ENCODE measurements around the gene CYB561.

CYB561 gene

GRCh38 chr17:63445954-63446752 is at the start of gene CYB561:
Gene CYB561 (minus strand): TSS chr17:63446306. CDS start chr17:63437547, 8,759 bp downstream.
- no peak for DNase-seq (ENCODE audit: low read depth, low spot score)
- ChIA-PET POLR2A (interaction anchor here (1.1 kb wide), 1 partner anchor 13 kb away, joined by 3 read pairs; no protein-coding TSS in a partner anchor), CTCF (interaction anchor here (1.2 to 4.6 kb wide), 5 partner anchors 8 to 166 kb away, joined by 4 to 30 read pairs (median 10); no protein-coding TSS in a partner anchor)
- H3K4me3 ChIP-seq (ENCODE audit: low read depth, low read length) = peak within 1 kb of the TSS; percentile 50
- TF ChIP-seq, protein P1, sequence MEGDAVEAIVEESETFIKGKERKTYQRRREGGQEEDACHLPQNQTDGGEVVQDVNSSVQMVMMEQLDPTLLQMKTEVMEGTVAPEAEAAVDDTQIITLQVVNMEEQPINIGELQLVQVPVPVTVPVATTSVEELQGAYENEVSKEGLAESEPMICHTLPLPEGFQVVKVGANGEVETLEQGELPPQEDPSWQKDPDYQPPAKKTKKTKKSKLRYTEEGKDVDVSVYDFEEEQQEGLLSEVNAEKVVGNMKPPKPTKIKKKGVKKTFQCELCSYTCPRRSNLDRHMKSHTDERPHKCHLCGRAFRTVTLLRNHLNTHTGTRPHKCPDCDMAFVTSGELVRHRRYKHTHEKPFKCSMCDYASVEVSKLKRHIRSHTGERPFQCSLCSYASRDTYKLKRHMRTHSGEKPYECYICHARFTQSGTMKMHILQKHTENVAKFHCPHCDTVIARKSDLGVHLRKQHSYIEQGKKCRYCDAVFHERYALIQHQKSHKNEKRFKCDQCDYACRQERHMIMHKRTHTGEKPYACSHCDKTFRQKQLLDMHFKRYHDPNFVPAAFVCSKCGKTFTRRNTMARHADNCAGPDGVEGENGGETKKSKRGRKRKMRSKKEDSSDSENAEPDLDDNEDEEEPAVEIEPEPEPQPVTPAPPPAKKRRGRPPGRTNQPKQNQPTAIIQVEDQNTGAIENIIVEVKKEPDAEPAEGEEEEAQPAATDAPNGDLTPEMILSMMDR (IDR thresholded peaks at IDR 0.05; ENCODE audit: insufficient read depth, low read length, missing control alignments) = peak; percentile 66

DNA sequence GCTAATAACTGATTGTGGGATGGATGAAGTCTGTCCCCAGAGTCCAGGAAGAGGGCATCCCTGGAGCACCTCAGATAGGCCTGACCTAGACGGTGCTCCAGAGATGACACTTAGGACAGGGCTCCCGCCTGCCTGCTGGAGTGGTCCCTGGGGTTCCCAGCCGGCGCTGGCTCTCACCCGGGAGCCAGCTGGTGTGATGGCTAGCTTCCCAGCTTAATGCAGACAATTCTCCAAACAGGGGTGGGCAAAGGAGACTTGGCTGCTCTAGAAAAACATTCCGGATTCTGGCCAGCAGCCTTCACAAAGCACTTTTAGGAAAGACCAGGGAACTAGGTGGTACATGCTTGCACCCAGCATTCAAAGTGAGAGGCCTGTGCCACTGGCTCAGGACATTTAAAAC is 49.4 kb upstream of the CYB561 start:
- POLR2A ChIA-PET = no interaction called here
- no peak for DNase-seq (ENCODE audit: low read depth, low spot score)
- CTCF ChIA-PET = interaction anchor here (1.8 to 3.4 kb wide), 2 partner anchors 16 to 70 kb away, joined by 5 to 21 read pairs; no protein-coding TSS in a partner anchor
- TF ChIP-seq, protein P1 (IDR thresholded peaks at IDR 0.05; ENCODE audit: insufficient read depth, low read length, missing control alignments) = no peak
- no peak overlapping the region for H3K4me3 ChIP-seq (ENCODE audit: low read depth, low read length)

DNA sequence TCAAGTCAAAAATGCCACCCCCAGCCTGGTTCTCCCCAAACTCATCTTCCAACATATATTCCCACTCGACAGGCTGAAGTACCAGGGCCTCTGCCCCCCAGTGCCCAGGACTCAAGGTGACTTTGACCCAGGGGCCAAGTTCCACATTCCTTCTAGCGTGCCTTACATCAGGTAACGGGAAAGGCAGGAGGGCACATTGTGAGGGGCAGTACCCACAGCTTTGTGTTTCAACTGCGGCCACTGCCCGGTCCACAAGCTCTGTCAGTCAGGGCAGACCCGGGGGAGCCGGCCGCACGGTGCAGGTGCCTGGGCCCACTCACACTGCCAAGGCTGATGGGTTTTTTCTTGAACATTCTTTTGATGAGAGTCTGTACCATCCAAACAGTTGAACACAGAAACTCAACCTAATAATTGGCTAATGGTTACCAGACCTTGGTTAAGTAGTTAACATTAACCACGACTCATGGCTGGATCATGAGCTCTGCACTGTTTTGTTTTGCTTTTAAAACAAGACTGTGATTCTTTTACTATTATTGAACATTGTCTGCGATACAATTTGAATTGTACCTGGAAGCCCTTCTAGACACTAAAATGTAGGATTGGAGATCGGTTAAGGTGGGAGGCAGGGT is 48.3 kb upstream of the CYB561 start:
- POLR2A ChIA-PET = no interaction called here
- TF ChIP-seq, protein P1 (IDR thresholded peaks at IDR 0.05; ENCODE audit: insufficient read depth, low read length, missing control alignments) = no peak
- CTCF ChIA-PET = interaction anchor here (1.8 to 3.4 kb wide), 2 partner anchors 15 to 69 kb away, joined by 5 to 21 read pairs; no protein-coding TSS in a partner anchor
- H3K4me3 ChIP-seq (ENCODE audit: low read depth, low read length) = no peak overlapping the region
- no peak for DNase-seq (ENCODE audit: low read depth, low spot score)

GRCh38 chr17:63493411-63493810 is 47.3 kb upstream of the CYB561 start:
- CTCF ChIA-PET = interaction anchor here (0.7 to 3.4 kb wide), 2 partner anchors 14 to 41 kb away, joined by 3 to 21 read pairs; no protein-coding TSS in a partner anchor
- POLR2A ChIA-PET = no interaction called here
- no peak overlapping the region for H3K4me3 ChIP-seq (ENCODE audit: low read depth, low read length)
- TF ChIP-seq, protein P1 (IDR thresholded peaks at IDR 0.05; ENCODE audit: insufficient read depth, low read length, missing control alignments) = no peak
- DNase-seq (ENCODE audit: low read depth, low spot score) = no peak

GRCh38 chr17:63492940-63493339 is 46.8 kb upstream of the CYB561 start:
- no peak overlapping the region for H3K4me3 ChIP-seq (ENCODE audit: low read depth, low read length)
- ChIA-PET POLR2A (no interaction called here), CTCF (interaction anchor here (4.4 kb wide), 1 partner anchor 13 kb away, joined by 34 read pairs; no protein-coding TSS in a partner anchor)
- no peak for DNase-seq (ENCODE audit: low read depth, low spot score)
- TF ChIP-seq, protein P1 (IDR thresholded peaks at IDR 0.05; ENCODE audit: insufficient read depth, low read length, missing control alignments) = no peak
